ENCODE data around the gene DAGLA. TPM values are rescaled to one million over a fixed set of nuclear protein-coding genes. Genes with fewer than 3 reads are reported as not detected.
A peak's percentile ranks its signal among the peaks of the same experiment; 100 is the strongest.

The DAGLA gene
- total and polyA plus RNA-seq, 2 of the 13 experiments (the other 11 are each of a cell fraction or from before 2014, with no cell fraction given), result 2.6 to 3.9 TPM

- no peak for TF ChIP-seq ZNF512 (CRISPR knock-in tag; IDR thresholded peaks at IDR 0.05)
- peak; percentile 67; the same call in 1 of the 2 replicates for TF ChIP-seq ETV5 (CRISPR knock-in tag; IDR thresholded peaks at IDR 0.05; ENCODE audit: borderline replicate concordance)
- no peak for TF ChIP-seq SRY (CRISPR knock-in tag; IDR thresholded peaks at IDR 0.05)
- TF ChIP-seq ZNF740 (CRISPR knock-in tag; IDR thresholded peaks at IDR 0.05), result no peak
- peak; percentile 58 for TF ChIP-seq SRSF1 (optimal IDR thresholded peaks at IDR 0.05; ENCODE audit: low read depth, low read length)
- TF ChIP-seq ZNF549 (CRISPR knock-in tag; IDR thresholded peaks at IDR 0.05), result no peak
- 0 out of 2 replicates have a peak, but pooled peaks have one; percentile 62 for TF ChIP-seq MTERF4 (CRISPR knock-in tag; IDR thresholded peaks at IDR 0.05)
- no peak for TF ChIP-seq SYNCRIP (IDR thresholded peaks at IDR 0.05; ENCODE audit: insufficient read depth, low read depth, low read length)
- no peak for TF ChIP-seq IKZF1 (IDR thresholded peaks at IDR 0.05)
- peak; percentile 62; the same call in 1 of the 2 replicates for TF ChIP-seq ZNF281 (CRISPR knock-in tag; IDR thresholded peaks at IDR 0.05; ENCODE audit: borderline replicate concordance)
- TF ChIP-seq ASH2L (IDR thresholded peaks at IDR 0.05; ENCODE audit: insufficient read length, low read depth, low read length), result peak; percentile 78
- no peak for TF ChIP-seq ZNF75D (CRISPR knock-in tag; IDR thresholded peaks at IDR 0.05; ENCODE audit: borderline replicate concordance)
- no peak; the same call in 1 of the 2 replicates for TF ChIP-seq TSC22D2 (CRISPR knock-in tag; IDR thresholded peaks at IDR 0.05; ENCODE audit: borderline replicate concordance)
- no peak for TF ChIP-seq SOX6 (IDR thresholded peaks at IDR 0.05)
- TF ChIP-seq SOX6 (CRISPR knock-in tag; IDR thresholded peaks at IDR 0.05), result peak; percentile 97
- TF ChIP-seq MIER3 (CRISPR knock-in tag; IDR thresholded peaks at IDR 0.05; ENCODE audit: borderline replicate concordance), result no peak
- TF ChIP-seq MAFK (conservative IDR thresholded peaks at IDR 0.05 in 1 of 2, IDR thresholded peaks at IDR 0.05 in 1 of 2; ENCODE audit: low read length in 2 of 2), result no peak
- TF ChIP-seq RCOR2 (CRISPR knock-in tag; IDR thresholded peaks at IDR 0.05), result peak; percentile 72; the same call in 1 of the 2 replicates
- TF ChIP-seq TBL1XR1 (IDR thresholded peaks at IDR 0.05; ENCODE audit: borderline replicate concordance, low read length, partially characterized antibody), result no peak
- TF ChIP-seq ZBTB8A (CRISPR knock-in tag; IDR thresholded peaks at IDR 0.05; ENCODE audit: borderline replicate concordance, low read depth), result no peak
- no peak for TF ChIP-seq ZNF430 (CRISPR knock-in tag; IDR thresholded peaks at IDR 0.05)
- TF ChIP-seq GZF1 (CRISPR knock-in tag; IDR thresholded peaks at IDR 0.05), result no peak
- TF ChIP-seq RARG (CRISPR knock-in tag; IDR thresholded peaks at IDR 0.05; ENCODE audit: low read depth), result no peak
Observed at GRCh38 chr11:61769169-61769920, 89.2 kb downstream of the DAGLA start (continued).
